CD14-positive monocyte (primary cell): ENCODE results near the gene PSAPL1. TPM values are rescaled to one million over a fixed set of nuclear protein-coding genes. Genes with fewer than 3 reads are reported as not detected.

ENCODE experiments used
- DNase-seq, 3 donors: peaks; one replicate each; pipeline ENCODE4 v3.0.0-alpha.2; 2011 to 2022
- H2AFZ ChIP-seq: 2 replicates; pipeline ENCODE4 v1.6.0; 2012; ENCODE audit warnings: mild to moderate bottlenecking, low read depth, low read length, inconsistent platforms; ENCODE audit not compliant: insufficient read depth, poor library complexity, severe bottlenecking
- H3K27ac ChIP-seq, 2 donors: 1 replicate in 1 of 2; 2 replicates in 1 of 2; pipeline ENCODE4 v1.5.1; 2012 to 2013; ENCODE audit warnings: low read length in 2 of 2, control low read depth in 1 of 2, inconsistent platforms in 1 of 2, low read depth in 1 of 2, mild to moderate bottlenecking in 1 of 2
- H3K27me3 ChIP-seq, 2 donors: one replicate each; pipeline versions ENCODE4 v1.6.0 to v1.6.1; 2011 to 2013; ENCODE audit warnings: low read length in 2 of 2; ENCODE audit not compliant: control insufficient read depth in 2 of 2, insufficient read depth in 2 of 2
- H3K36me3 ChIP-seq, 2 donors: replicated peaks in 1 of 2; 1 replicate in 1 of 2; 2 replicates in 1 of 2; pipeline versions ENCODE4 v1.5.1 to v1.6.1; 2012 to 2013; ENCODE audit warnings: low read length in 2 of 2, control low read depth in 1 of 2, inconsistent platforms in 1 of 2, mild to moderate bottlenecking in 1 of 2; ENCODE audit not compliant: insufficient read depth in 2 of 2, control insufficient read depth in 1 of 2
- H3K4me1 ChIP-seq, 2 donors: 1 replicate in 1 of 2; 2 replicates in 1 of 2; pipeline versions ENCODE4 v1.5.1 to v1.6.1; 2012 to 2013; ENCODE audit warnings: low read length in 2 of 2, control low read depth in 1 of 2, inconsistent platforms in 1 of 2, mild to moderate bottlenecking in 1 of 2, moderate library complexity in 1 of 2; ENCODE audit not compliant: insufficient read depth in 2 of 2, control insufficient read depth in 1 of 2
- H3K4me2 ChIP-seq: replicated peaks from 2 replicates; pipeline ENCODE3; 2012; ENCODE audit warnings: low read length, moderate library complexity, mild to moderate bottlenecking; ENCODE audit not compliant: poor library complexity, severe bottlenecking; ENCODE audit errors: extremely low read depth
- H3K4me3 ChIP-seq, 3 experiments: fragments of 200-600 bp in 1 of 3; sonication (generic) in 1 of 3; replicated peaks in 1 of 3; 1 replicate in 2 of 3; 2 replicates in 1 of 3; pipeline ENCODE4 v1.5.1; 2011 to 2013; ENCODE audit warnings: low read length in 3 of 3, mild to moderate bottlenecking in 3 of 3, control low read depth in 2 of 3, low read depth in 2 of 3, inconsistent platforms in 1 of 3, moderate library complexity in 1 of 3
- H3K79me2 ChIP-seq: 2 replicates; pipeline ENCODE4 v1.6.0; 2012; ENCODE audit warnings: mild to moderate bottlenecking, control low read depth, inconsistent platforms, low read length, moderate library complexity; ENCODE audit not compliant: insufficient read depth
- H3K9ac ChIP-seq: 2 replicates; pipeline ENCODE4 v1.6.0; 2017; ENCODE audit warnings: low read length, mild to moderate bottlenecking; ENCODE audit not compliant: insufficient read depth, poor library complexity, severe bottlenecking
- H3K9me3 ChIP-seq, 2 donors: replicated peaks in 1 of 2; 1 replicate in 1 of 2; 2 replicates in 1 of 2; pipeline versions ENCODE4 v1.5.1 to v1.6.1; 2012 to 2013; ENCODE audit warnings: low read length in 2 of 2, control low read depth in 1 of 2; ENCODE audit not compliant: control insufficient read depth in 1 of 2, insufficient read depth in 1 of 2
- H4K20me1 ChIP-seq: 2 replicates; pipeline ENCODE4 v1.6.0; 2012; ENCODE audit warnings: mild to moderate bottlenecking, low read length, control low read depth, moderate library complexity; ENCODE audit not compliant: insufficient read depth
- H3K27ac Mint-ChIP-seq, 7 donors: one replicate each; pipeline ENCODE4 v1.8.0; 2020; ENCODE audit warnings: mild to moderate bottlenecking in 7 of 7, mixed read lengths in 7 of 7, moderate library complexity in 6 of 7, inconsistent platforms in 2 of 7
- H3K27me3 Mint-ChIP-seq, 3 donors: one replicate each; pipeline ENCODE4 v1.8.0; 2021 to 2022; ENCODE audit warnings: low read depth in 3 of 3, mild to moderate bottlenecking in 3 of 3, mixed read lengths in 3 of 3, moderate library complexity in 3 of 3, inconsistent platforms in 1 of 3
- H3K36me3 Mint-ChIP-seq, 2 donors: one replicate each; pipeline ENCODE4 v1.8.0; 2020; ENCODE audit warnings: mixed read lengths in 2 of 2, inconsistent platforms in 1 of 2, mild to moderate bottlenecking in 1 of 2
- H3K4me1 Mint-ChIP-seq: one replicate; pipeline ENCODE4 v1.8.0; 2020; ENCODE audit warnings: mild to moderate bottlenecking, mixed read lengths
- H3K4me3 Mint-ChIP-seq, 2 donors: one replicate each; pipeline ENCODE4 v1.8.0; 2020; ENCODE audit warnings: mild to moderate bottlenecking in 2 of 2, mixed read lengths in 2 of 2, moderate library complexity in 1 of 2
- H3K9me3 Mint-ChIP-seq, 7 donors: one replicate each; pipeline ENCODE4 v1.8.0; 2020 to 2022; ENCODE audit warnings: mixed read lengths in 7 of 7, mild to moderate bottlenecking in 6 of 7, moderate library complexity in 6 of 7, inconsistent platforms in 2 of 7
- CTCF ChIP-seq: fragments of 200-600 bp; IDR thresholded peaks from one replicate; pipeline ENCODE4 v1.8.0; 2022; ENCODE audit warnings: antibody characterized with exemption, mild to moderate bottlenecking
- WGBS: methylation state at CpG from one replicate; pipeline ENCODE4 v1.1.5; 2013; ENCODE audit warnings: missing lambda C conversion rate; ENCODE audit not compliant: insufficient coverage; 5-methylcytosine and 5-hydroxymethylcytosine counted together
- intact Hi-C, 2 donors: fragments of 100-400 bp; cut with micrococcal nuclease; formaldehyde crosslinking; loops; one replicate each; pipeline versions ENCODE4 v1.15.0 to v1.15.1; 2023
- polyA plus RNA-seq, 3 donors: library from polyadenylated mRNA; depleted of rRNA in 1 of 3; unstranded in 2 of 3; stranded (reverse) in 1 of 3; fragments of 300-500 nt in 2 of 3; fragments of >200 nt in 1 of 3; fragmentation: Illumina TruSeq in 2 of 3; gene quantifications; 1 replicate in 2 of 3; 2 replicates in 1 of 3; pipeline ENCODE4 v1.2.3, GENCODE V29; 2012 to 2021

Gene PSAPL1
- polyA plus RNA-seq, 3 donors: not detected

GRCh38 chr4:7432531-7433375, 2.0 kb downstream of the PSAPL1 start:
- intact Hi-C loops: no loop called here
- no peaks in the 10 kb centered on the region for H3K27me3 ChIP-seq
- Mint-ChIP-seq H3K4me3 (no peak overlapping the region), H3K9me3 (no peaks in the 10 kb centered on the region), H3K27ac (no peak overlapping the region), H3K36me3 (no peaks in the 10 kb centered on the region), H3K4me1 (no peaks in the 10 kb centered on the region), H3K27me3 (peaks cover 2 to 6% (median 3%) of the 10 kb centered on the region in 3 donors)
- H3K4me2 ChIP-seq: no peak overlapping the region
- H3K9ac ChIP-seq: no peak overlapping the region
- no peak overlapping the region for H2AFZ ChIP-seq
- H4K20me1 ChIP-seq: no peaks in the 10 kb centered on the region
- no peaks in the 10 kb centered on the region for H3K9me3 ChIP-seq
- 88% methylated on average over 17 of the region's 23 CpGs for WGBS
- no peaks in the 10 kb centered on the region for H3K36me3 ChIP-seq
- no peaks in the 10 kb centered on the region for H3K79me2 ChIP-seq
- no peak overlapping the region for H3K27ac ChIP-seq
- no peak overlapping the region for H3K4me3 ChIP-seq
- no peaks in the 10 kb centered on the region for H3K4me1 ChIP-seq
- DNase-seq: no peak
- no peak for TF ChIP-seq CTCF

- intact Hi-C loops: no loop called here
- TF ChIP-seq CTCF: no peak
- H3K27me3 ChIP-seq: no peaks in the 10 kb centered on the region
Measured at GRCh38 chr4:7431696-7432530, 2.8 kb downstream of the PSAPL1 start.

More at GRCh38 chr4:7431696-7432530, 2.8 kb downstream of the PSAPL1 start:
- Mint-ChIP-seq H3K36me3 (no peaks in the 10 kb centered on the region), H3K27ac (no peak overlapping the region), H3K9me3 (no peaks in the 10 kb centered on the region), H3K4me1 (no peaks in the 10 kb centered on the region), H3K27me3 (peaks cover 2 to 6% (median 4%) of the 10 kb centered on the region in 3 donors), H3K4me3 (no peak overlapping the region)
- Histone ChIP-seq H3K4me1 (no peaks in the 10 kb centered on the region), H3K4me2 (no peak overlapping the region), H4K20me1 (no peaks in the 10 kb centered on the region), H3K9me3 (no peaks in the 10 kb centered on the region), H3K36me3 (no peaks in the 10 kb centered on the region), H3K9ac (no peak overlapping the region), H3K4me3 (no peak overlapping the region), H3K79me2 (no peaks in the 10 kb centered on the region), H2AFZ (no peak overlapping the region), H3K27ac (no peak overlapping the region)
- no peak for DNase-seq
- 95% methylated on average over 20 of the region's 27 CpGs for WGBS
